HG03095 (cell line): ENCODE measurements around the gene SLC9A4.

Experiments used
- ATAC-seq: cut with Tn5 transposase; IDR thresholded peaks from one replicate; pipeline ENCODE4 v1.9.1; 2021; ENCODE audit warnings: moderate library complexity; ENCODE audit not compliant: unreplicated experiment

The SLC9A4 gene

DNA sequence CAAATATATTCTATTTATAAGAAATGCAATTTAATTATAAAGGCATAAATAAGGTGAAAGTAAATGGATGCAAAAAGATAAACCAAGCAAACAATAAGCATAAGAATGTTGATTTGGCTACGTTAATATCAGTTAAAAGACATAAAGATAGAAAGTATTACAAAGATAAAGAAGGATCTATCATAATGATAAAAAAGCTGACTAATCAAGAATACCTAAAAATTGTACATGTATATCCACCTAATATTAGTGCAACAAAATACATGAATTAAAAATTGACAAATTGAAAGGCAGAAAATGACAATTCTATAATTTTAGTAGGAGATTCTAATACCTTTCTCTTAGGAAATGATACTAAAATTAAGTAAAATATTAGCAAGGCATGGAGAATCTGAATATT lies 21.5 kb downstream of the SLC9A4 start:
- ATAC-seq, result no peak

- no peak for ATAC-seq
Observed at GRCh38 chr2:102498414-102498813, 25.4 kb downstream of the SLC9A4 start.

- ATAC-seq, result no peak
Observed at GRCh38 chr2:102499558-102499957, 26.5 kb downstream of the SLC9A4 start.

DNA sequence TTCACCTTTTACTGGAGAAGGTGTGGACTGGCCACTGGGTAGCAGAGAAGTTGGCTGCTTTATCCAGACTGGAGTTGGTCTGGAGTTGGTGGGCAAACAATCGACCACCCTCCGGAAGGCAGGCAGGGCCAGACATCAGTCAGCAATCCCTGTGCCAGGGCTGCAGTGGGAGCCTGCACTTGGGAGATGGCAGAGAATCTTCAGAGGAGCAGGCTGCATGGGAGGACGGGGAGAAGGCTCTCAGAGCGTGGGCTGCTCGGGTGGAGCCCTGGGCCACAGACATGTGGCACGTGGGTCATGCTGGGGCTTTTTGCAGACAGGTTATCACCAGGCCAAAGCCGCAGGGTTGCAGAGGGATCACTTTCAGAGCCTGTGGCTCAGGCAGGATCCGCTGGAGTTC lies 29.6 kb downstream of the SLC9A4 start:
- ATAC-seq, result no peak

DNA sequence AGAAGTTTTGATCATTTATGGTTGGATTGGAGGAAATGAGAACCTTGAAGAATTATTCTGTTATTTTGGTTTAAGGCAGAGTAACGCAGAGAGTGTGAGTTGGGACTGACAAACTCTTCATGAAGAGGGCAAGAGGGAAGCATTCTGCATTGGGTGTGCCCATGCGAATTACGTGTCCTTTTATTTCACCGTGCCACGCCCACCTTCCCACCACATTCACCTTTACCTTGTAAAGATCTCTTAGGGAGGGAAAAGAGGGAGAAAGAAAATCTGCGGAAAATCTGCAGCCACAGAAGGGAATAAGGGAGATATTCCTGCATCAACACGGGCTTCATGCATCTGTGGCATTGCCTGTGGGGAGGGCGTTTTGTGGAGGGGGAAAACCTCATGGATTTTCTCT lies 31.8 kb downstream of the SLC9A4 start:
- no peak for ATAC-seq

- no peak for ATAC-seq
Observed at GRCh38 chr2:102505290-102505689, 32.3 kb downstream of the SLC9A4 start.

DNA sequence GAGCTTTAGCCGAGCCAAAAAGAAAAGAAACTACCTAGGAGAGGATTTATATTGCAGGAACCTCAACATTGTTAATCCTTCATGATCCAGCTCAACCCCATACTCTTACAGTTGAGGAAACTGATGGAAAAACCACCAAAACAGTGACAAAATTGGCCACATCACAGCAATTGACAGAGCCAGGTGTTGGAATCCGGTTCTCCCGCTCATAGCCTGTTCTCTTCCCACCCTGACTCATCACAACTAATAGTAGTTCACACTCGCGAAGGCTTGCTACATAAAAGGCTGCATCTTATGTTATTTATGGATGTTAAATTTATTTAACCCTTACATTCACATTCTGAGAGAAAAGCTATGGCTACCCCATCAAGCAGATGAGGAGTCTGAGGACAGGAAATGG lies 33.7 kb downstream of the SLC9A4 start:
- no peak for ATAC-seq

DNA sequence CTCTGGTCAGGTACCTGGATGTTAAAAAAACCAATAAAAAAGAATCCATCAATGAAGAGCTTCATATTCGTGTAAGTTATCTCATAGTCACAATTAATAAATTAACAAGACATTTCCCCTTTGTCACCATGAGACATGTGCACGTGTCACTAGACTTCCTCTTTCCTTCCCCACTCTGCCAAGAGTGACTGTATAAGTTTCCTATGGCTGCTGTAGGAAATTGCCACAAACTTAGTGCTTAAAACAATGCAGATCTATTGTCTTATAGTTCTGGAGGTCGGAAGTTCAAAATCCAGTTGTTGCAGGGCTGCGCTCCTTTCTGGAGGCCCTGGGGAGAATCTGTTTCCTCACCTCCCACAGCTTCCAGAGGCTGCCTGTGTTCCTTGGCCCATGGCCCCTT lies 35.8 kb downstream of the SLC9A4 start:
- ATAC-seq, result no peak

- ATAC-seq, result no peak
Observed at GRCh38 chr2:102509749-102510148, 36.7 kb downstream of the SLC9A4 start.

- ATAC-seq, result no peak
Observed at GRCh38 chr2:102510791-102511575, 38.0 kb downstream of the SLC9A4 start.

GRCh38 chr2:102512161-102512560 lies 39.1 kb downstream of the SLC9A4 start:
- ATAC-seq, result no peak

DNA sequence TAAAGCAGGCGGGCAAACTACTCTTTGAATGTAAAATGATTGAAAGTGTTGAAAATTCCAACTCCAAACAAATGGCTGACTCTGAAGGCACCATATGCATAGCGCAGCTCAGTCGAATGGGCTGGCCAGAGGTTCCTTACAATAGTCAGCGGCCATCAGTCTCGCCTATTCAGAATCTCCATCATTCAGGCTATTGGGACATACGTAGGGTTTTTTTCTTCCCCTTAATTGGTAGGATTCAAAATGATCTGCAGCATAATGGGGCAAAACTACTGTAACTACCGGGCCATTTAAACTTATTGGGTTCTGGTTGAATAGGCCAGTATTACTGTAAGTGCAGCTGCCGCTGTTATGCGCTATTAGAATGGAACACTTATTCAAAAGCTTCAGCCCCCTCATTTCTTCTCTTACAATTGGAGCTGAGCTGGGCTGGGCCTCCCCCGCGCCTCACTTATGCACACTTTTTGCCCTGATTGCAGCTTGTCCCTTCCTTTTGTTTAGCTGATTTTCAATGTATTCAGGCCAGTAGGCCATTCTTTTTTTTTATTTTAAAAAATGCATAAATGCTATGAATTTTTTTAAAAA lies 40.4 kb downstream of the SLC9A4 start:
- ATAC-seq, result no peak

DNA sequence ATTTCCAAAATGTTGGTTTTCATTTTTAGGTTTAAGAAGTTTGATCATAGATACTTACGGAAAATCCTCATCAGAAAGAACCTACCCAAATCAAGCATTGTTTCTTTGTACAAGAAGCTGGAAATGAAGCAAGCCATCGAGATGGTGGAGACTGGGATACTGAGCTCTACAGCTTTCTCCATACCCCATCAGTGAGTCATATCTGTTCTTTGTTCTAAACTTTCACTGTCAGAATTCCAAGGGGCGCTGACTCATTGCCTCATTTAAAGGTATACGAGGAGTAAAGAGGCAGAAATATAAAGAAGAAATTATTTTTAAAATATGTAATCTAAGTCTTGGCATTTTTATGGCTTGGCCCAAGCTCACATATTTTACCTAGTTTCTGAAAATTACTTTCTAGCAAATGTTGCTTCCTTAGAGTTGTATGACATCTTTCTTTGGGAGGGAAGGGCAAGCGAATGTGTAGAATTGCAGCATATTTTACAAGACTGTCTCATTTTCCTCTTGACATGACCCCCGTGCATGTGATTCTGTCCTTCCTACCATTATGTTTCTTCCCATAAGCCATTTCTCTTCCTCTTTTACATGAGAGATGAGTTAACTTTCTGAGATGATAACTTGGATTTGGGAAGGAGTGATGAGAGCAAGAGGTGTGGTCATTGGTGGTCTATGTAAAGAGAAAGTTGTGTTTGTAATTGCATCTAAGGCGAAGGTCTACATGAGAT lies 41.2 kb downstream of the SLC9A4 start:
- no peak for ATAC-seq

DNA sequence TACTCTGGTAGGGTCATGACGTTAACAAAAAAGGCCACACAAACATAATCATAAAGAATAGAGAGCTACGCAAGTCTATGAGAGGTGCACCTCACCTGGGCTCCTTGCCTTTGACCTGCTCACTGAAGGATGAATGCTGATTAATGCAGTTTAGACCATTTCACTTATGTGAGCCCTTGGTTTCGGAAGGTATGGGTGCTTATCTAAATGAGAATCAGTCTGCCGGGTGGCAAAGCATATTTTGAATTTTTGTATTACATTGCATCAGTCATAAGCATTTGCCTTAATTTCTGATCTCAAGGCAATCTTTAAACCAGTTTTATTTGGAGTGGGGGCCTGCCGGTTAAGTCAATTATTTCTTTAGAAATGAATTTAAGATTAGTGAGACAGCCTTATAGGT lies 42.8 kb downstream of the SLC9A4 start:
- no peak for ATAC-seq

DNA sequence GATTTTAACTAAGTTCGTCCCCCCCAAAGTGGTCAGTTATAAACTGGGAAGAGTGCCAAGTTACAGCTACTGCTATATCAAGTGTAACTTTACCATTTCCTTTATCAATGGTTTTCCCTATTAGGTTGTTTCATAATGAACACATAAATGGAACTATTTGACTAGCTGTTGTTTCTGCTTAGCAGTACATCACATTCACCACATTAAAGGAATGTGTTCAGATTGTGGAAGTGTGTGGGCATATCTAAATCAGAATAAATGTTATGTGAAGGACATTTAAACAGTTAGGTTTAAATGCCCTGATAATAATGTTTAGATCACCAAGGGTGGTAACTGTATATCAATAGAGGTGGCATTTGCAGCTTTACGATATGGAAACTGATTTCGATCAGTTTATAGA lies 45.1 kb downstream of the SLC9A4 start:
- ATAC-seq, result no peak

GRCh38 chr2:102520009-102520408 lies 47.0 kb downstream of the SLC9A4 start:
- no peak for ATAC-seq

GRCh38 chr2:102520801-102521200 lies 47.8 kb downstream of the SLC9A4 start:
- no peak for ATAC-seq

GRCh38 chr2:102522162-102522561 lies 49.1 kb downstream of the SLC9A4 start:
- no peak for ATAC-seq

- ATAC-seq, result no peak
Observed at GRCh38 chr2:102522890-102523289, 49.9 kb downstream of the SLC9A4 start.

GRCh38 chr2:102523651-102524050 lies 50.6 kb downstream of the SLC9A4 start:
- no peak for ATAC-seq

- no peak for ATAC-seq
Observed at GRCh38 chr2:102527086-102527485, 54.1 kb downstream of the SLC9A4 start.

GRCh38 chr2:102538491-102538890 lies 65.5 kb downstream of the SLC9A4 start:
- ATAC-seq, result no peak
